ENCODE data around the gene SMNDC1.

DNA sequence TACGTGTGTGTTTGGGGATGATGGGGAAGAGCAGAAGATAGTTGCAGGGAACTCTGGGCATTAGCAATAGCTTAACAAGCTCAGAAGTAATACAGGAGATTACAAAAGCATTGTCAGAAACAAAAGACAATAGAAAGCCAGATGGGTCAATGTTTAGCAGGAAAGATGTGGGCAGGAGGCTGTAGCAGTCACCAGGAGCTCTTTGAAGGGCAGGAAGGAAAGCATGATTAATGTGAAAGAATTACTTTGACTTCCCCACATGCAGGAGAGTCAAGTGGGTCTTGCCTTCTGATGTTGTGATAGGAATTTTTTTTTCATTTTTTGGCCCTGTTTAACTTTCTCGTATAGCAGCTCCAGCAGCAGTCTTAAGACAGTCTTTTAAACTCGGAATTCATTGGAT lies 6.0 kb upstream of the SMNDC1 start:
- TF ChIP-seq POLR2A (IDR thresholded peaks at IDR 0.05), result no peak
- no peak for TF ChIP-seq EP300 (IDR thresholded peaks at IDR 0.05)
- TF ChIP-seq, protein P1, sequence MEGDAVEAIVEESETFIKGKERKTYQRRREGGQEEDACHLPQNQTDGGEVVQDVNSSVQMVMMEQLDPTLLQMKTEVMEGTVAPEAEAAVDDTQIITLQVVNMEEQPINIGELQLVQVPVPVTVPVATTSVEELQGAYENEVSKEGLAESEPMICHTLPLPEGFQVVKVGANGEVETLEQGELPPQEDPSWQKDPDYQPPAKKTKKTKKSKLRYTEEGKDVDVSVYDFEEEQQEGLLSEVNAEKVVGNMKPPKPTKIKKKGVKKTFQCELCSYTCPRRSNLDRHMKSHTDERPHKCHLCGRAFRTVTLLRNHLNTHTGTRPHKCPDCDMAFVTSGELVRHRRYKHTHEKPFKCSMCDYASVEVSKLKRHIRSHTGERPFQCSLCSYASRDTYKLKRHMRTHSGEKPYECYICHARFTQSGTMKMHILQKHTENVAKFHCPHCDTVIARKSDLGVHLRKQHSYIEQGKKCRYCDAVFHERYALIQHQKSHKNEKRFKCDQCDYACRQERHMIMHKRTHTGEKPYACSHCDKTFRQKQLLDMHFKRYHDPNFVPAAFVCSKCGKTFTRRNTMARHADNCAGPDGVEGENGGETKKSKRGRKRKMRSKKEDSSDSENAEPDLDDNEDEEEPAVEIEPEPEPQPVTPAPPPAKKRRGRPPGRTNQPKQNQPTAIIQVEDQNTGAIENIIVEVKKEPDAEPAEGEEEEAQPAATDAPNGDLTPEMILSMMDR (IDR thresholded peaks at IDR 0.05), result no peak

Data from suprapubic skin (tissue), 3 donors.